H1 (cell line): ENCODE results near the gene AGBL1.

Experiments
- ASH2L ChIP-seq: fragments of 200-600, 300-600 bp; sonication (generic); IDR thresholded peaks from one replicate; pipeline ENCODE4 v1.7.1; 2017; ENCODE audit warnings: low read length
- CEBPB ChIP-seq: IDR thresholded peaks from 2 replicates; pipeline ENCODE4 v1.6.1; 2012; ENCODE audit warnings: low read depth, low read length
- EP300 ChIP-seq, 2 experiments: IDR thresholded peaks; 1 replicate in 1 of 2; 2 replicates in 1 of 2; pipeline ENCODE4 v1.6.1; 2011 to 2012; ENCODE audit warnings: low read depth in 2 of 2, low read length in 2 of 2, mild to moderate bottlenecking in 2 of 2, borderline replicate concordance in 1 of 2, inconsistent platforms in 1 of 2, moderate library complexity in 1 of 2
- GTF2F1 ChIP-seq: IDR thresholded peaks from 2 replicates; pipeline ENCODE4 v1.6.1; 2012; ENCODE audit warnings: low read depth, low read length, improper control_type of control experiment, borderline replicate concordance
- HDAC6 ChIP-seq: IDR thresholded peaks from one replicate; pipeline ENCODE4 v1.7.1; 2012; ENCODE audit warnings: low read depth, mild to moderate bottlenecking, inconsistent platforms, low read length, moderate library complexity
- KDM5A ChIP-seq: fragments of 200-600 bp; IDR thresholded peaks from 2 replicates; pipeline ENCODE4 v1.7.1; 2012; ENCODE audit warnings: mild to moderate bottlenecking, low read length, inconsistent platforms, mixed read lengths
- POLR2A ChIP-seq, 2 experiments: IDR thresholded peaks; 1 replicate in 1 of 2; 2 replicates in 1 of 2; pipeline ENCODE4 v1.6.1; 2011; ENCODE audit warnings: low read depth in 2 of 2, low read length in 2 of 2, mild to moderate bottlenecking in 2 of 2; ENCODE audit errors: control extremely low read depth in 1 of 2
- TAF1 ChIP-seq: IDR thresholded peaks from 2 replicates; pipeline ENCODE4 v1.6.1; 2011; ENCODE audit warnings: mild to moderate bottlenecking, low read depth, low read length
- TF ChIP-seq, protein P1 (sequence below), 3 experiments: IDR thresholded peaks; 1 replicate in 2 of 3; 2 replicates in 1 of 3; pipeline versions ENCODE4 v1.5.1 to v1.6.1; 2011; ENCODE audit warnings: low read length in 3 of 3, mild to moderate bottlenecking in 3 of 3, inconsistent platforms in 2 of 3, low read depth in 1 of 3, moderate library complexity in 1 of 3; ENCODE audit not compliant: insufficient read depth in 1 of 3; ENCODE audit errors: control extremely low read depth in 1 of 3

DNA sequence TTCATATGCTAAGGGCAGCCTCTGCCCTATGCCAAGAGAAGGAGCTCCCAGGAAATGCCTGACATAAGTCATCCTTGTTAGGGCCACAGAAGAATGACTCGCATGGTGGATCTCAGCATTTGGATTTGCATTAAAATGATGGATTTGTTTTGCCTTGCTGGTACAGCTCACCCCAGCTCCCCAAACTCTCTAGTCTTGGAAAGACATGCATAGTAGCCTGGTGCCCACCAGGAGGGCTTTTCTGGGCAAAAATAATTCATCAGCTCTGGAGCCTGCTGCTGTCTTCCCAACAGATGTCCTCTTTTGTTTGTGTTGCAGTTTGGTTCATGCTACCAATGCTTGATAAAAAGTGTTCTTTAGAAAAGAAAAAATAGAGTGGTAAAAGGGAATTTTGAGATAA, 833.0 kb downstream of the AGBL1 start:
- no peak for TF ChIP-seq POLR2A (IDR thresholded peaks at IDR 0.05; ENCODE audit: control extremely low read depth in 1 of 2, low read depth in 2 of 2, low read length in 2 of 2)
- TF ChIP-seq ASH2L: no peak
- TF ChIP-seq EP300 (IDR thresholded peaks at IDR 0.05; ENCODE audit: borderline replicate concordance in 1 of 2, low read depth in 2 of 2, low read length in 2 of 2): no peak
- TF ChIP-seq, protein P1, sequence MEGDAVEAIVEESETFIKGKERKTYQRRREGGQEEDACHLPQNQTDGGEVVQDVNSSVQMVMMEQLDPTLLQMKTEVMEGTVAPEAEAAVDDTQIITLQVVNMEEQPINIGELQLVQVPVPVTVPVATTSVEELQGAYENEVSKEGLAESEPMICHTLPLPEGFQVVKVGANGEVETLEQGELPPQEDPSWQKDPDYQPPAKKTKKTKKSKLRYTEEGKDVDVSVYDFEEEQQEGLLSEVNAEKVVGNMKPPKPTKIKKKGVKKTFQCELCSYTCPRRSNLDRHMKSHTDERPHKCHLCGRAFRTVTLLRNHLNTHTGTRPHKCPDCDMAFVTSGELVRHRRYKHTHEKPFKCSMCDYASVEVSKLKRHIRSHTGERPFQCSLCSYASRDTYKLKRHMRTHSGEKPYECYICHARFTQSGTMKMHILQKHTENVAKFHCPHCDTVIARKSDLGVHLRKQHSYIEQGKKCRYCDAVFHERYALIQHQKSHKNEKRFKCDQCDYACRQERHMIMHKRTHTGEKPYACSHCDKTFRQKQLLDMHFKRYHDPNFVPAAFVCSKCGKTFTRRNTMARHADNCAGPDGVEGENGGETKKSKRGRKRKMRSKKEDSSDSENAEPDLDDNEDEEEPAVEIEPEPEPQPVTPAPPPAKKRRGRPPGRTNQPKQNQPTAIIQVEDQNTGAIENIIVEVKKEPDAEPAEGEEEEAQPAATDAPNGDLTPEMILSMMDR (IDR thresholded peaks at IDR 0.05; ENCODE audit: control extremely low read depth in 1 of 3, insufficient read depth in 1 of 3, low read depth in 1 of 3, low read length in 3 of 3): no peak
- no peak for TF ChIP-seq KDM5A
- no peak for TF ChIP-seq GTF2F1
- no peak for TF ChIP-seq CEBPB
- TF ChIP-seq TAF1: no peak
- TF ChIP-seq HDAC6: no peak
